ENCODE measurements around the gene INPP5A. TPM values are rescaled to one million over a fixed set of nuclear protein-coding genes. Genes with fewer than 3 reads are reported as not detected.

INPP5A gene
- total and polyA plus RNA-seq, 4 donors, result 12.4 to 39.9 (median 28.2) TPM

DNA sequence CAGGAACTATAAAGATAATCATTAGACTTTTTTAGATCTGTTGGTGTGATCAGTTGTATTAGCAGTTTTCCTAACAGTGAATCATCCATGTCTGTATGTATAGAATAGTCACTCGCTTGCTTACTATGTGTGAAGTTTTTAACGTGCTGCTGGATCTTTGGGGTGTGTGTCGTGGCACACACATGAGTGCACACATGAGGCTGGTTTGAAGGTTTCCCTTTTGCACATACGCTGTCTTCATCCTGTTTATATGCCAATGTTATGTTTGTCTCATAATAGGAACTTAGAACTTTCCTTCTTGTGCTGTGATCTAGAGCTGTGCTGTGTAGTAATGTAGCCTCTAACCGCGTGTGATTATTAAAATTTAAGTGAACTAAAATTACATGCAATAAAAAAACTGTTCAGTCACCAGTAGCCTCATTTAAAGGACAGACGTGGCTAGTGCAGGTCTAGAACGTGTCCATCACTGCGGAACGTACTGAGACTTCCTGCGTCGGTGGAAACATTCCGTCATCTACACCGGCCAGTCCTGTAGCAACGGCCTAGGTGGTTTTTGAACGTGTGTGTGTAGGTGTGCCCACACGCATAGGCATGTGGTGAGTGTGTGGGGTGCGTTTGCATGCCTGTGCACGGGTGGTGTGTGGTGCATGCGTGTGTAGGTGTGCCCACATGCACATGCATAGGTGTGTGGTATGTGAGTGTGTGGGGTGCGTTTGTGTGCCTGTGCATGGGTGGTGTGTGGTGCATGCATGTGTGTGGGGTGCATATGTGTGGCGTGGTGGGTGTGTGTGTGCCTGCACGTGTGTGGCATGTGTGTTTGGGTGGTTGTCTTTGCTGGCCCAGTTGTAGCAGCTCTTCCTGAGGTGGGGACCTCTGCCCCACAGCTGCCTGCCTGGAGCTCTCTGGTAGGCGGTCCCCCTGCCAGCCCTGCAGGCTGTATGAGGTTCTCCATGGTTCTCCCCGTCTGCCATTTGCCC lies 56.6 kb downstream of the INPP5A start:
- H3K36me3 ChIP-seq (ENCODE audit: control insufficient read depth in 4 of 4, insufficient read depth in 4 of 4, low read length in 4 of 4), result no peaks in the 10 kb centered on the region
- DNase-seq (peak in 1 of 3 donors; percentile 46), ATAC-seq (ENCODE audit: insufficient read depth, low FRiP score) (no peak)
- TF ChIP-seq, protein P1, sequence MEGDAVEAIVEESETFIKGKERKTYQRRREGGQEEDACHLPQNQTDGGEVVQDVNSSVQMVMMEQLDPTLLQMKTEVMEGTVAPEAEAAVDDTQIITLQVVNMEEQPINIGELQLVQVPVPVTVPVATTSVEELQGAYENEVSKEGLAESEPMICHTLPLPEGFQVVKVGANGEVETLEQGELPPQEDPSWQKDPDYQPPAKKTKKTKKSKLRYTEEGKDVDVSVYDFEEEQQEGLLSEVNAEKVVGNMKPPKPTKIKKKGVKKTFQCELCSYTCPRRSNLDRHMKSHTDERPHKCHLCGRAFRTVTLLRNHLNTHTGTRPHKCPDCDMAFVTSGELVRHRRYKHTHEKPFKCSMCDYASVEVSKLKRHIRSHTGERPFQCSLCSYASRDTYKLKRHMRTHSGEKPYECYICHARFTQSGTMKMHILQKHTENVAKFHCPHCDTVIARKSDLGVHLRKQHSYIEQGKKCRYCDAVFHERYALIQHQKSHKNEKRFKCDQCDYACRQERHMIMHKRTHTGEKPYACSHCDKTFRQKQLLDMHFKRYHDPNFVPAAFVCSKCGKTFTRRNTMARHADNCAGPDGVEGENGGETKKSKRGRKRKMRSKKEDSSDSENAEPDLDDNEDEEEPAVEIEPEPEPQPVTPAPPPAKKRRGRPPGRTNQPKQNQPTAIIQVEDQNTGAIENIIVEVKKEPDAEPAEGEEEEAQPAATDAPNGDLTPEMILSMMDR (IDR thresholded peaks at IDR 0.05; ENCODE audit: control extremely low read depth, extremely low read depth), result no peak
- peak overlapping the region in 1 of 2 donors; percentile 18 for H3K27ac ChIP-seq (ENCODE audit: low read depth in 1 of 2, low read length in 1 of 2)
- H3K9me3 ChIP-seq (ENCODE audit: control insufficient read depth in 4 of 4, insufficient read depth in 3 of 4, low read length in 3 of 4), result peaks cover 0 to 3% (median 0%) of the 10 kb centered on the region in 4 donors
- peaks cover 13 to 58% (median 30%) of the 10 kb centered on the region in 5 donors for H3K4me1 ChIP-seq (ENCODE audit: control insufficient read depth in 5 of 5, insufficient read depth in 5 of 5, low read length in 5 of 5)
- H3K4me3 ChIP-seq, result no peak overlapping the region
- peak overlapping the region in 1 of 2 donors; percentile 23 for H3K9ac ChIP-seq (ENCODE audit: insufficient read depth in 1 of 2, low read length in 2 of 2)
- 62 to 67% methylated on average over 25 of the region's 25 CpGs for WGBS, 2 donors
- H3K27me3 ChIP-seq (ENCODE audit: control insufficient read depth in 3 of 3, insufficient read depth in 3 of 3, low read length in 2 of 3), result no peaks in the 10 kb centered on the region

DNA sequence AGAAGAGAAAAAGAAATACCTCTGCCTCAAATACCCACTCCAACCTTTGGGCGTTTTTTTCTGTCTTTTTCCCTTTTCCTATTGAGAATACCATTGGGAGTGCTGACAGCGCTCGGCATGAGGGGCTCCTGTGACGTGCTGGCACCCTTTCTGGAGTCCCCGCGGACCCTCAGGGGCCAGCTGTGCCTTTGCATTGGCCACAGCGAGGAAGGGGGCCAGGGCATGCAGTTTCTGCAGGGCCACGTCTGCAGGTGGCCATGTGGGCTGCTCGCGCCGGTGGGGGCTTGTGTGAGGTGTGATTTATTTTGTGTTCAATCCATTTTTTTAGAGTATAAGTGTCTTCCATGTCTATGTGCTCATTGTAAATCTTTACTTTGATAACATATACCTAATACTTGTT lies 57.4 kb downstream of the INPP5A start:
- WGBS, 2 donors, result 89 to 92% methylated on average over 11 of the region's 11 CpGs
- Histone ChIP-seq H3K4me1 (ENCODE audit: control insufficient read depth in 5 of 5, insufficient read depth in 5 of 5, low read length in 5 of 5) (peaks cover 7 to 51% (median 29%) of the 10 kb centered on the region in 5 donors), H3K27ac (ENCODE audit: low read depth in 1 of 2, low read length in 1 of 2) (no peak overlapping the region), H3K36me3 (ENCODE audit: control insufficient read depth in 4 of 4, insufficient read depth in 4 of 4, low read length in 4 of 4) (no peaks in the 10 kb centered on the region), H3K9ac (ENCODE audit: insufficient read depth in 1 of 2, low read length in 2 of 2) (no peak overlapping the region), H3K27me3 (ENCODE audit: control insufficient read depth in 3 of 3, insufficient read depth in 3 of 3, low read length in 2 of 3) (no peaks in the 10 kb centered on the region), H3K9me3 (ENCODE audit: control insufficient read depth in 4 of 4, insufficient read depth in 3 of 4, low read length in 3 of 4) (peaks cover 0 to 4% (median under 1%) of the 10 kb centered on the region in 4 donors), H3K4me3 (no peak overlapping the region)
- TF ChIP-seq, protein P1 (IDR thresholded peaks at IDR 0.05; ENCODE audit: control extremely low read depth, extremely low read depth), result no peak
- DNase-seq (no peak), ATAC-seq (ENCODE audit: insufficient read depth, low FRiP score) (no peak)

DNA sequence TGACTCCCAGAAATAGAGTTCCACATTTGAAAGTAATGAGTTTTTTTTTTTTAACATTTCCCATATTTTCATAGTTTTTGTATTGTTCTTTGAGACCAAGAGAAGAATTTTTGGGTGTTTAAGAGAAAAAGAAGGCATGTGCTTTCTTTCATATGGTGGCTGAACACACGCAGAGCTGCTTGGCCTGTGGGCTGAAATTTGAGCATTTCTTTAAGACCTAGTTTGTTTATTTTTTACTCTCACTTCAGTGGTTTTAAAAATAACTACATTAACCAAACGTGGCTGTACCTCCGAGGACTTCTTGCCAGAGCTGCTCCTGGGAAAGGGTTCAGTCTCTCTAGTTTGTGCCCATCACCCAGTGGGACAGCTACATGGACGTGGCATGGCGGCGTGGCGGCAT lies 58.3 kb downstream of the INPP5A start:
- Histone ChIP-seq H3K27me3 (ENCODE audit: control insufficient read depth in 3 of 3, insufficient read depth in 3 of 3, low read length in 2 of 3) (no peaks in the 10 kb centered on the region), H3K4me1 (ENCODE audit: control insufficient read depth in 5 of 5, insufficient read depth in 5 of 5, low read length in 5 of 5) (peaks cover 7 to 47% (median 25%) of the 10 kb centered on the region in 5 donors)

More for the DNA sequence above, 58.3 kb downstream of the INPP5A start:
- 71 to 81% methylated on average over 7 of the region's 7 CpGs for WGBS, 2 donors
- H3K4me3 ChIP-seq, result no peak overlapping the region
- no peak overlapping the region for H3K27ac ChIP-seq (ENCODE audit: low read depth in 1 of 2, low read length in 1 of 2)
- DNase-seq, result peak in 2 of 3 donors; percentile 46 to 66
- no peaks in the 10 kb centered on the region for H3K36me3 ChIP-seq (ENCODE audit: control insufficient read depth in 4 of 4, insufficient read depth in 4 of 4, low read length in 4 of 4)
- ATAC-seq (ENCODE audit: insufficient read depth, low FRiP score), result no peak
- H3K9ac ChIP-seq (ENCODE audit: insufficient read depth in 1 of 2, low read length in 2 of 2), result no peak overlapping the region
- peaks cover 0 to 7% (median 2%) of the 10 kb centered on the region in 4 donors for H3K9me3 ChIP-seq (ENCODE audit: control insufficient read depth in 4 of 4, insufficient read depth in 3 of 4, low read length in 3 of 4)
- TF ChIP-seq, protein P1 (IDR thresholded peaks at IDR 0.05; ENCODE audit: control extremely low read depth, extremely low read depth), result no peak
